PFSK-1 (cell line): ENCODE results near the gene RPP14.

Source experiments
- FOXP2 ChIP-seq: optimal IDR thresholded peaks from 2 replicates; pipeline ENCODE3; 2011; ENCODE audit warnings: borderline replicate concordance, control low read depth, inconsistent platforms; ENCODE audit not compliant: insufficient read depth; ENCODE audit errors: extremely low read length, extremely low read depth
- POLR2AphosphoS5 ChIP-seq: IDR thresholded peaks from 2 replicates; pipeline ENCODE4 v1.6.1; 2012; ENCODE audit warnings: low read depth, mild to moderate bottlenecking, control low read depth, low read length, moderate library complexity
- SIN3A ChIP-seq: IDR thresholded peaks from 2 replicates; pipeline ENCODE4 v1.6.1; 2012; ENCODE audit warnings: mild to moderate bottlenecking, low read length, moderate library complexity, borderline replicate concordance; ENCODE audit not compliant: insufficient read depth
- TAF1 ChIP-seq: IDR thresholded peaks from 2 replicates; pipeline ENCODE4 v1.6.1; 2012; ENCODE audit warnings: low read length, control low read depth, borderline replicate concordance; ENCODE audit not compliant: insufficient read depth
- TF ChIP-seq, protein P1 (sequence below), 2 experiments: IDR thresholded peaks; 2 replicates each; pipeline versions ENCODE4 v1.6.1 to v1.8.0; 2011 to 2012; ENCODE audit warnings: low read depth in 2 of 2, low read length in 2 of 2, control low read depth in 1 of 2, inconsistent platforms in 1 of 2, mild to moderate bottlenecking in 1 of 2, moderate library complexity in 1 of 2; ENCODE audit not compliant: insufficient read depth in 1 of 2

Gene RPP14

DNA sequence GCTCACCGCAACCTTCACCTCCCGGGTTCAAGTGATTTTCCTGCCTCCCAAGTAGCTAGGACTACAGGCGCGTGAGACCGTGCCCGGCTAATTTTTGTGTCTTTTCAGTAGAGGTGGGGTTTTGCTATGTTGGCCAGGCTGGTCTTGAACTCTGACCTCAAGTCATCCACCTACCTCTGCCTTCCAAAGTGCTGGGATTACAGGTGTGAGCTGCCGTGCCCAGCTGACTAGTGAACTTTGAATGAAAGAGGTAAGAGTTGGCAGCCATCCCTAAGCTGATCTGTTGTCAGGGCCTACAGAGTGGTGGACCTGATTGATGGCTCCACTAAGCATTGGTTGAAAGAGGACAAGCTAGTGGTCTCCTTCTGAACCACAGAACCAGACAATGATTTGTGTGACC lies 41.9 kb downstream of the RPP14 start:
- TF ChIP-seq TAF1: no peak
- TF ChIP-seq POLR2AphosphoS5: no peak
- no peak for TF ChIP-seq SIN3A
- TF ChIP-seq FOXP2: no peak
- TF ChIP-seq, protein P1, sequence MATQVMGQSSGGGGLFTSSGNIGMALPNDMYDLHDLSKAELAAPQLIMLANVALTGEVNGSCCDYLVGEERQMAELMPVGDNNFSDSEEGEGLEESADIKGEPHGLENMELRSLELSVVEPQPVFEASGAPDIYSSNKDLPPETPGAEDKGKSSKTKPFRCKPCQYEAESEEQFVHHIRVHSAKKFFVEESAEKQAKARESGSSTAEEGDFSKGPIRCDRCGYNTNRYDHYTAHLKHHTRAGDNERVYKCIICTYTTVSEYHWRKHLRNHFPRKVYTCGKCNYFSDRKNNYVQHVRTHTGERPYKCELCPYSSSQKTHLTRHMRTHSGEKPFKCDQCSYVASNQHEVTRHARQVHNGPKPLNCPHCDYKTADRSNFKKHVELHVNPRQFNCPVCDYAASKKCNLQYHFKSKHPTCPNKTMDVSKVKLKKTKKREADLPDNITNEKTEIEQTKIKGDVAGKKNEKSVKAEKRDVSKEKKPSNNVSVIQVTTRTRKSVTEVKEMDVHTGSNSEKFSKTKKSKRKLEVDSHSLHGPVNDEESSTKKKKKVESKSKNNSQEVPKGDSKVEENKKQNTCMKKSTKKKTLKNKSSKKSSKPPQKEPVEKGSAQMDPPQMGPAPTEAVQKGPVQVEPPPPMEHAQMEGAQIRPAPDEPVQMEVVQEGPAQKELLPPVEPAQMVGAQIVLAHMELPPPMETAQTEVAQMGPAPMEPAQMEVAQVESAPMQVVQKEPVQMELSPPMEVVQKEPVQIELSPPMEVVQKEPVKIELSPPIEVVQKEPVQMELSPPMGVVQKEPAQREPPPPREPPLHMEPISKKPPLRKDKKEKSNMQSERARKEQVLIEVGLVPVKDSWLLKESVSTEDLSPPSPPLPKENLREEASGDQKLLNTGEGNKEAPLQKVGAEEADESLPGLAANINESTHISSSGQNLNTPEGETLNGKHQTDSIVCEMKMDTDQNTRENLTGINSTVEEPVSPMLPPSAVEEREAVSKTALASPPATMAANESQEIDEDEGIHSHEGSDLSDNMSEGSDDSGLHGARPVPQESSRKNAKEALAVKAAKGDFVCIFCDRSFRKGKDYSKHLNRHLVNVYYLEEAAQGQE (IDR thresholded peaks at IDR 0.05; ENCODE audit: insufficient read depth in 1 of 2, low read depth in 2 of 2, low read length in 2 of 2): no peak

DNA sequence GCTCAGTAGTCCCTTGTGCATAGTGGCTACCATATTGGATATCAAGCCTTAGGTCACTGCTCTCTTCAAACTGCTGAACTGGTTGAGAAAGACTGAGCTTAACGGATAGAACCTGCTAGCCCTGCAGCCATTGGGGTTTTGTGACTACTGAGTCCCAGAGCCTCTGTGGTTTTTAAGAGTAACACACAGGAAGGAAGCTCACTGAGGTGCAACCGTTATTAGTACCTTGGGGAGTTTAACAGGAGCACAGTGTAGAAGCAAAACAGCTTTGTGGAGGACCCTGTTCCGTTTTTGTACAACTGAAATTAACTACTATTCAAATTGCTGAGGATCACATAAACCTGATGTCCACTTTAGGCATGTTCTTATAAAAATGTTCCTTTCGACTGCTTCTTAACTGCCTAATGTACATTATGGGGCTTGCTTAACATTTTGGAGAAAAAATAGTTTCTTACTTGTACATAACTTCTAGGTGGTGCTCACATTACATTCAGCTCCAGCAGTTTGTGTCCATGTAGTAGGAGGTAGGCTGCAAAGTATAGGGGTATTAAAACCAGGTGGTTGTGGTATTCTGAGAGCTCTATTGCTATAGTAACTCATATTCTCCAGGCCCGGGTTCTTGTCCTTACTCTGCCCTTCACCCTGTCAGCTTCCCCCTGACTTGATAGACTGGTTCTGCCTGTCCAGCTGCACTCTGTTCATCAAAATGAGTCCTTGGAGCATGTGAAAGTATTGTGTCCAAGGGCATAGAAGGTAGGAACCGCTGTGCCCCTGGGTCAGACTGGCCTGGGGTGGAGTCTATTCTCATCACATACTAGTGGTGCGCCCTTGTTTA lies 44.0 kb downstream of the RPP14 start:
- no peak for TF ChIP-seq POLR2AphosphoS5
- TF ChIP-seq, protein P1 (IDR thresholded peaks at IDR 0.05; ENCODE audit: insufficient read depth in 1 of 2, low read depth in 2 of 2, low read length in 2 of 2): no peak
- TF ChIP-seq SIN3A: no peak
- no peak for TF ChIP-seq TAF1
- no peak for TF ChIP-seq FOXP2

DNA sequence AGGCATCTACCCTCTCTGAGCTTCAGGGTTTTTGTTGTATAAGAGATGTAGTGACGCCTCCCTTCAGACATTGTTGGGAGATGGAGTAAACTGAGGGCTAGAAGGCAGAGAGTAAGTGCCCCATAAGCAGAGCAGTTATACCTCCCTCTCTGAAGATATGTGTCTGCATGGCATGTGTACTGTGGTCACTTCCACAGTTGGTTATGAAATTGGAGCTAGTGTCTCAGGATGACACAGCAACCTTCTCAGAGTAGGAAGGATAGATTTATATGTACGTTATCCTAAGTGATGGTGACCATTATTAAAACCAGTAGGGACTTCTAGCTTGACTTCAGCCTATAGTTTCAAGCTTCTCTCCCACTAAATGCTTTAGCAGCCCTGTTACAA lies 44.6 kb downstream of the RPP14 start:
- TF ChIP-seq SIN3A (no peak), POLR2AphosphoS5 (no peak), FOXP2 (no peak), TAF1 (no peak)
- TF ChIP-seq, protein P1 (IDR thresholded peaks at IDR 0.05; ENCODE audit: insufficient read depth in 1 of 2, low read depth in 2 of 2, low read length in 2 of 2): no peak

DNA sequence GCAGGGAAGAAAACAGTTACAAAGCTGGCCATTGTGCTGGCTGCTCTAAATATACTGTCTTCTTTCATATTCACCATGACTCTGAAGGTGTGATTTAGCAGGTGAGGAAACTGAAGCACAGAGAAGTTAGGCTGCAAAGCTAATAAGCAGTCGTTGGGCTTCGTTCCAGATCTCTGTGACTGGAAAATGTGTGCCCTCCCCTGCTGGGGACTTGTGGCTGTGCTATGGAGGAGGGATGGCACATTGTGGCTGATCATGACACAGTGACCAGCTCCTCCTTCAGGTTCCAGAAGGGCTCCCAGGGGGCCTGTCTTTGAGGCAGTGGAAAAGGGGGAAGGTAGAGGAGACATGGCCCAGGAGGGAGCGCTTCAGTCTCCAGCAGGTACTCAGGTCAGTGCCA lies 45.9 kb downstream of the RPP14 start:
- TF ChIP-seq TAF1: no peak
- TF ChIP-seq, protein P1 (IDR thresholded peaks at IDR 0.05; ENCODE audit: insufficient read depth in 1 of 2, low read depth in 2 of 2, low read length in 2 of 2): no peak
- TF ChIP-seq POLR2AphosphoS5: no peak
- TF ChIP-seq FOXP2: no peak
- TF ChIP-seq SIN3A: no peak
